GM21717 (cell line): ENCODE data around the gene FRAS1.
"Not testable (repeated sequence)": the region's sequence is repeated elsewhere in the genome, so short reads cannot be mapped to it uniquely, and the experiment has no call there.

ENCODE experiments used
- ATAC-seq: cut with Tn5 transposase; IDR thresholded peaks from one replicate; pipeline ENCODE4 v1.9.1; 2021; ENCODE audit warnings: mild to moderate bottlenecking, moderate library complexity; ENCODE audit not compliant: unreplicated experiment

The FRAS1 gene

DNA sequence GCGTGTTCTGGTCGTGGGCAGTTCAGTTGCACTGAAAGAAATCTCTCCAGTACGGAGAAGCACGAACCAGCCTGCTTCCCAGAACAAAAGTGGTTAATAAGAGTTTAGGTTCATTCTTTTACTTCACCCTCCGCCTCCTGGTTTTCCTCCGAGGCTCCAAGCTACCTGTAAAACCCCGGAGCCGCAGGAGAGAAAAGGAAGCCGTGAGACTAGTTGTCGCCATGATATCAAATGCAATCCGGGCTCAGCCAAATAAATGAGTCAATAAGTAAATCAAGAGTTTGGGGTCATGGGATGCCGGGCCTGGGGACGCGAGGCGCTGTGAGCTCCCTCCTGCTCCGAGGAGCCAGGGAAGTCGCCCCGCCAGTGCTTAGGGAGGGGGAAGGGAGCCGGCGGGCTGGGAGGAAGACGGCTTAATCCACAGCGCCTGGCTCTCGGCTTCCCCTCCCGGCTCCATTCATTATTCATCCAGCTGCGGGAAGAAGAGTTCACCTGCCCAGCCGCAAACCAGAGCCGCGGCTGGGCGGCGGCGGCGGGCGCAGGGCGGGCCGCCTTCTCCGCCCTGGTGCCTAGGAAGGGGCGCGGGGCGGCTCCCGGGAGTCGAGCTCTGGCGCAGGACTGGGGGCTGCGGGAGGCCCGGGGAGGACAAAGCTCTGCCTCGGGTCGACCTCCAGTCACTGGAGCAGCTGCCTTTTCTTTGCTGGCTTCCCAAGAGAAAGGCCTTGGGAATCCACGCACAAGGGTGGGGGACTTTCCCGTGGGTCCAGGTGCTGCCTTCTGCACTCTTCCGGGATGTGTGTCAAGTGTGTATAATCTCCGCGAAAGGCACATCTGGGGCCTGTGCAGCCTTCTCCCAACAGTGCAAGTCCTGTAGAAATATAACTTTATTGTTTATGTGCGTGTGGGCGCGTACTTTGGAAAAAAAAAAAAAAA lies 1.7 kb downstream of the FRAS1 start:
- ATAC-seq, result no peak

DNA sequence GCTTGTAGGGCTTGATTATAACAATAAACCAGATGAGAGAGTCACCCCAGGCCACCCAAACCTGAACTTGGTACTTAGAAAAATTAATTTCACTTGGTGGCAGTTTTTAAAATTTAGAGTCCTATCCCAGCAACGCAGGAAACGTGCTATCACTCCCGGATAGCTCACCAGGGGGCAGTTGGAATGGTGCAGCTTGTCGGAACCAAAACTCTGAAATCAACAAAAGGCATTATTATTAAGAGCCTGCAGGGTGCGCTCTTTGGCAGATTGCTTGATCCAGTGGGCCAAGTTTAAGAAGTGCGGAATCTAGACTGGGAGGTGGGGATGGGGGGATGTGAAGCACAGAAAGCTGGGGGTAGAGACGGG lies 2.4 kb downstream of the FRAS1 start:
- no peak for ATAC-seq

DNA sequence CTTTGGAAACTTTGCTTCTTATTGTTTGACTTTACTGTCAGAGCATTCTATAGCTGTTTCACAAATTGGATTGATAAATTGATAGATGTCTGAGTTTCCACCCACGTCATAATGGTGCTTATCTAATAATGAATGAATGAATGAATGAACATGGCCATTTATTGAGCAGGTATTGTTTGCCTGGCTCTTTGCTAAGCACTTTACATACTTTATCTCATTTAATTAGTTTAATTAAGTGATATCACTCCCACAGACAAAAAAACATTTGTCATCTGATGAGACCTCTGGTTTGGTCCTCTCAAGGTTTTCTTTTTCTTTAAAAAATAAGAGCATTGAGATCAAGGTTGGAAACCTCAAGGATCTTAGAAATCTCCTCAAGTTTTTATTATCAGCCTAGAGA lies 2.8 kb downstream of the FRAS1 start:
- no peak for ATAC-seq

DNA sequence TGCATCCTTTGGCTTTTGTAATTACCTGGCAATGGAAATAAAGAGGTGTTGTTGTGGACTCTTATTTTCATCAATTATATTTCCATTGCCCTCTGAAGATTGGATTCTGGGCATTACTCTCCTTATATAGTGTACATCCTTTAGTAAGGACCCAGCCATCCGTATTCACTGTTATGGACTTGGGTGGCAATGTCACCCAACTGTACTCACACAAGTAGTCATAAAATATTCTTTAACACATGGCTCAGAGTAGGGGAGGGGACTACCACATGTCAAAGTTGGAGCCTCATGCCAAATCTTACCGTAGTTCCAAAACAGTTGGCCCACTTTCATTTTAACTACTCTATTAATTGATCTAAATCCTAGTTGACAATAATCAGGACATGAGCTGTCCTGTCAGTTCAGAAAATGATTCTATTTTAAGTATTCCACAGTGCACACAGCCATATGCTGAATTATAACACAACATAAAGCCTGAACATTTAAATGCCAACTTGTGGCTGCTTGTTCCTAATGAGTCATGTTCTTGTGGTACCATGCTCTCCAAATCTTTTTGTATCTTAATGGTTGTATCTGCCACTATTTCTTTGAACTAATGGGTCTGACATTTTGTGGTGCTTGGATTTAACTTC lies 4.9 kb downstream of the FRAS1 start:
- ATAC-seq, result no peak

DNA sequence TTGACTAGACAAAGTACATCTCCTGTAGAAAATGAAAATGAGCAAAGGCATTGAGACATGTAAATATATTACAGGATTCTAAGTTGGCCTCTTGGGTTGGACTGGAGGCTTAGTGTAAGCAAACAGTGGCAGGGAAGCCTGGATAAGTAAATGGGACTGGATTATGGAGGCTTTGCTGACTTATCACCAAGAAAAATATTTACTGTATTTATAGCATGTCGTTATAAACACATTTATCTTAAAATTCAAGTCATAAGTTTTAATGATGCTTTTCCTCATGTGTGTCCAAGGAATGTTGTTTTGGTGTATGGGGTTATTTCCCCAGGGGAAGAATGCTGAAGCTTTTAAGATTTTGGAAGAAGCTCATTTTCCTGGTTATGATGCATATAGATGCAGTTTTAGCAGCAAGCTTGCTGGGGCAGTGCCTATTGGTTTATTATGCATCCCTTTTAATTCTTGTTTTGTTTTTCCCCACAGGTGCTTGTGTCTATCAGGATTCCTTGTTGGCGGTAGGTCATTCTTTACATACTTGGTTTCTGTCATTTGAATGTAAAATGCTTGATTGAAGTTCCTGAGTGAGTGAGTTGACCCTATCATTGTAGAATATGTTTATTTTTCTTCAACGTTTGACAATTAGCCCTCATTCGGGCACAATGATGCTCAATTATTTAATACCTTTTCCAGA lies 8.5 kb downstream of the FRAS1 start:
- no peak for ATAC-seq

DNA sequence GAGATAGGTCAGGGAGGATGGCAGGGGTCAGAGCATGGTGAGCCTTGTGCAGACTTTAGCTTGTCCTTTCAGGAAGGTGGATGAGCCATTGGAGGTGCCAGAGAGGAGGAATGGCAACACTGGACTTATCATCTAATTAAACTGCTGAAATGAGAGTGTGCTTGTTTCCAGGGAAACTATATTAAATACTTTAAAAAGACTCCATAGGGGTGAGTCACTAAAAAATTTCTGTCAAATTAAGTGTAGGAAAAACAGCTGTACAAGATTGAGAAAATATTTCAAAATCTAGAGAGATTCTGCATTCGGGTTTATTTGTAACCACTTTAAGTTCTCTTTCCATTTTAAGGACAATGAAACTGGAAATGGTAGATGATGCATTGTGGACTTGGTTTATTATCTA lies 11.4 kb downstream of the FRAS1 start:
- ATAC-seq, result no peak

DNA sequence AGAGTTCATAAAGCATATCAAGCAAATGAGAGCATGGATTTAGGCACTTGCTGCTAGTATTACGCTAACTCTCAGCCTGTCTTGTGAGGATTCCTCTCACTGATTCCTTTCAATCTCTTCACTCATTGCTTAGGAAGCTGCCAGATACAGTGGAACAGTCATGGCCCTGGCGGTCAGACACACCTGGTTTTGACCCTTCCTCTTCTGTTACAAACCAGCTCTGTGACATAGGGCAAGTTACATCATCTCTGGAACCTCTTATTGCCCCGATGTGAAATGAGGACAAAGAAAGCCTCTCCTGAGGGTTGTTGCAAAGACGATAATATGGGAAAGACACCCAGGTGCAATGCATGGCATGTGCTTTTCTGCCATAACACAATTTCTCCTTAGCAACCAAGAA lies 12.2 kb downstream of the FRAS1 start:
- ATAC-seq, result no peak

DNA sequence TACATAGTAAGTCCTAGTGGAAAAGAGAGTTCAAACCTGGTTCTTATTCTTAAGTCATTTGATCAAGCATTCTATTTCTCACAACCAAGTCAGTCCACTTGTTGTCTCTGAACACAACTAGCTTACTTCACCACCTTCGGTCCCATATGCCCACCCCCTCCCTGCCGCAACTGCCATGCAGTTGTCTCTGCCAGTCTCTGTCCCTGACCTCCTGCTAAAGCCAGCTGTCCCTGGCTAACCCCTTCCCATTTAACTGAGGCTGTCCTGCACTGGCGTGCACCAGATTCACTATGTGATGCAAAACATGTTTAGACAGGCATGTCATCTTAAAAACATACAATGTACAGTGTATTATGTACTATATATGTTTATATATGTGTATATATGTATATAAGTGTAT lies 12.7 kb downstream of the FRAS1 start:
- ATAC-seq, result no peak

DNA sequence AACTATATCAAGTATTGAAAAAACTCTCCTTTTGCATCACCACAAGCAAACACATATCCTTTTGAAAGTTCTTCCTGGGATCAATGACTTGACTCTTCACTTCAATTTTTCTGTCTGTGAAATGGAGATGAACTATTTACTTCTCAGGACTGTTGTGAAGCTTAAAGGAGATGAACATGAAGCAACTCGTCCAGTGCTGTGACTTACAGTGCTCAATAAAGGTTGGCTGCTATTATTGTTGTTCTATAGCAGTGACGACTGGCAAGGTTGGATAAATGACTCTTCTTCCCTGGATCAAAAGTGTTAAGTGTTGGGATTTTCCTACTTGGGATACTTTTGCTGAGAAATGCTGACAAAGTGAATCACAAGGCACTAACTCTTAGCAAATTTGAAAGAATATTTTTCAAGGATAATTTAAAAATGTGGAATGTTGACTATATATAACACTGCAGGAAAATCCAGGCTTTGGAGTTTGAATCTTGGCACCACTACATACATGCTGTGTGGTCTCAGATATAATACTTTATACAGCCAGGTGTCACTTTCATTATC lies 13.7 kb downstream of the FRAS1 start:
- ATAC-seq, result no peak

DNA sequence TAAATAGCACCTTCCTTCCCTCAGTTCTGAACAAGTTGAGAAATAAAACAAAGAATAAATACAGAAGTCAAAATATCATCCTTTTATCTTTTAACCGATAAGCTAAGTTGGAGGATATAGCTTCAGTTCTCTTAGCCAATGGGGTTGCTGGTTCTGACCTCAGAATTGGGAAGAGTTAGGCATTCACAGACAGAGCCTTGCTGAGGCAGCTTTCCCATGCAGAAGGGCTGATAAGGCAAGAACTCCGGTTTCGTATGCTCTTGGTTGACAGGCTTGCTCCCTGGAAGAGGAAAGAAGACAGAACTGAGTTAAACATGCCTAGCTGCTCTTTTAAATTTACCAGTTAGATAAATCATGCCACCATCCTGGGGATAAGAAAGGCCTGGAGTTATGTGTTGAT lies 17.6 kb downstream of the FRAS1 start:
- no peak for ATAC-seq

DNA sequence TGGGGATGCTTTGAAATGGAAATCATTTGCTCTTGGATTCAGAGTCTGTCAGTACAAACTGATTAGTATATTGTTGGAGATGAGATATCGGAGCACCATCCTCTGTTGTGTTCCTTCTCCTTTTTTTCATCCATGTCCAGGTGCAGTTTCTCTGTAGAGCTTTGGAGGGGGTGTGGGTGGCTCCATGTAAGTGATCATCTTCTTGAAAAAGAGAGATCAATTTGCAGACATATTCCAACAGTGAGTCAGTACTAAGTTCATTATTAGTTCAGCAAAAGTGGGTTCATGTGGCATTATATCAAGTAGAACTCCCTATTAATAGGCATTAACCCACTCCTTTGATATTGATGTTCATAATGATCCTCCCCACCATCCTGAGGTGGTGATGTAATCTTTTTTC lies 18.9 kb downstream of the FRAS1 start:
- no peak for ATAC-seq

DNA sequence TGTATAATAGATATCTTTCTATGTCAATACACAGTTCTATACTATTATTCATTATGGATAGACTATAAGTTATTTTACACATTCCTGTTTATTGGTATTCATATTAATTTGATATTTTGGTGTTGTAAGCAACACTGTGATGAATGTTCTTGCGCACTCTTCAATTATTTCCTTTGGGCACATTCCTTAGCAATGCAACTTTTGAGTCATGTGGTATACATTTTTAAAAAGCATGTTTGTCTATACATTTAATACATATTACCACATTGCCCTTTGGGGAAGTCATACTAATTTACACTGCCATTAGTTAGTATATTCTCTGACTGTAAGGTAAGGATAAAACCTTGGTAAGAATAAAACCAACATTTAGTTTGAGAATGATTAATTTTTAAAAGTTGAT lies 21.0 kb downstream of the FRAS1 start:
- ATAC-seq, result no peak

DNA sequence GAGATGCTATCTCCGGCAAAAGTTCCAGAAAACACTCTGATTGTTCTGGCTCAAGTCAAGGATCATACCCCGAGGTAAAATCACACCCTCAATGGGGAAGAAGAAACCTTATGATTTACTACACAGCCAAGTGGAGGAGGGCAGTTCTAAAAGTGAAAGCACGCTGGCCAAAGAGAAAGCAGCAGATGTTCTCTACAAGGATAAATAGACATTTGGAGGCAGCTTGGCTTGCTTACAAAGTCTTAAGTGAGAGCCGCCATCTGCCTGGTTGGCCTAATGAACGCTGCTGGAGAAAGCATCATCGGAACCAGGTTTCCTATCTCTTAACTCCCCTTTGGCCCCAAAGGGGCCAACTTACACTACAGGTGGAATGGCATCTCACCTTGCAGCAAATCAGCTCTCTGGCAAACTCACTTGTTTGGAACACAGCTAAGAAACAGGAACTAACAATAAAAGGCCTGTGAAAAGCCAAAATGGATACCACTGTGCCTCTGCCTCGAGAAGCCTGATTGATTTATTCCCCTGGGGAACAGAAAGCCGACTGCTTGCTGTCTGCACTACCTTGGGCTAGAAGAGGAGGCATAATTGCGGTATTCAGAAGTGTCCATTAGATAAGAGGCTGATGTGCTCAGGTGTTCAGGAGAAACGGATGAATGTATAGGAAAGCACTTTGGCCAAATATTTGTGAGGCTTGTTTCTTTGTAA lies 22.8 kb downstream of the FRAS1 start:
- no peak for ATAC-seq

DNA sequence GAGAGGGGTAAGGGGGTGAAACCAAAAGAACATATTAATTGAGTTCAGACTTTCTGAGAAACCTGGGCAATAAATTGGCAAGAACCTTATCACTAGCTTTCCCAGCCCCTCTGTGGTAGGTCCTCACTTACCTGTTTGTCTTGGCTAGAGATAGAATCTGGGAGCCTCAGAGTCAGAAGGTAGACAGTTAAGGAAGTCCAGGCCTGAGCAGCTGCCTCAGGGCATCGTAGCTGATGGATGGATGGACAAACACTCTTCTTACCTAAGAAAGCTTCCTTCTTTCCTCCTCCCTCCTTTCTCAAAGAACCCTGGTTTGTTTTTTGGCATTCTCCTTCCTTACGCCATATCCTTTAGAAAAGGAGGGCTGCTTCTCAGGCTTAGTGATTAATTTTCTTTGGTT lies 24.4 kb downstream of the FRAS1 start:
- ATAC-seq, result no peak

DNA sequence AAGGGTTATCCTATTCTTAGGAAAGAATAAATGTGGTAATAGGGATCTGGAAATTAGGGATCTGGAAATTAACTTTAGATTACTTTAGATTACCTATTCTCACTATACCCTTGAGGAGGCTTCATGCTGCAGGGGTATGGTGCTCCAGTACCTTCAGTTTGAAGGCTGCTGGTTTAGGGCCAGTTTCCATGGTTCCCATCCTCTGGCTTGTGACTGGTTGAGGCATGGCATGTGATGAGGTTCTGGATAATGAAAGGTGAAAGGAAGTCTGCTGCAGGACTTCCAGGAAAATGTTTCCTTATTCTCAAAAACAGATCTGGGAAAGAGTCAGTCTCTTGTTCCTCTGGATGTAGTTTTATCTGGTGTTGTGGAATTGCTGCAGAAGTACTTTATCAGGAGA lies 25.9 kb downstream of the FRAS1 start:
- no peak for ATAC-seq

DNA sequence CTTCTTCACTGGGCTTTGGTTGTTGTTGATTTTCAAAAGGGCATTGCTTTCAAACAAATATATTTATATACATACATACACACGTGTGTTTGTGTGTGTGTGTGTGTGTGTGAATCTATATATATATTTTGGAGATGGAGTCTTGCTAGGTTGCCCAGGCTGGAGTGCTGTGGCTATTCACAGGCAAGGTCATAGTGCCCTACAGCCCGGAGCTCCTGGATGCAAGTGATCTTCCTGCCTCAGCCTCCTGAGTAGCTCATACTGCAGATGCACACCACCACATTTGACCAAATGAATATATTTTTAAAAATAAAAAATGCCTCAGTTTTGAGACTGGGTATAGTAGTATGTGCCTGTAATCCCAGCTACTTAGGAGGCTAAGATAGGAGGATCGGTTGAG lies 34.4 kb downstream of the FRAS1 start:
- ATAC-seq, result no peak

DNA sequence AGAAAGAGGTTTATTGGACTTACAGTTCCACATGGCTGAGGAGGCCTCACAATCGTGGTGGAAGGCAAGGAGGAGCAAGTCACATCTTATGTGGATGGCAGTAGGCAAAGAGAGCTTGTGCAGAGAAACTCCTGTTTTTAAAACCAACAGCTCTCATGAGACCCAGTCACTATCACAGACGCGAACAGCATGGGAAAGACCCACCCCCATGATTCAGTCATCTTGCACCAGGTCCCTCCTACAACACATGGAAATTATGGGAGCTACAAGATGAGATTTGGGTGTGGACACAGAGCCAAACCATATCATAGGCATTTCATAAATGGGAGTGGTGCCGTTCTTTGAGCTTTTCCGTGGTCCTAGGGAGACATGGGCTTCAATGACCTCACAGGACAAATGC lies 35.2 kb downstream of the FRAS1 start:
- not testable (repeated sequence) for ATAC-seq

DNA sequence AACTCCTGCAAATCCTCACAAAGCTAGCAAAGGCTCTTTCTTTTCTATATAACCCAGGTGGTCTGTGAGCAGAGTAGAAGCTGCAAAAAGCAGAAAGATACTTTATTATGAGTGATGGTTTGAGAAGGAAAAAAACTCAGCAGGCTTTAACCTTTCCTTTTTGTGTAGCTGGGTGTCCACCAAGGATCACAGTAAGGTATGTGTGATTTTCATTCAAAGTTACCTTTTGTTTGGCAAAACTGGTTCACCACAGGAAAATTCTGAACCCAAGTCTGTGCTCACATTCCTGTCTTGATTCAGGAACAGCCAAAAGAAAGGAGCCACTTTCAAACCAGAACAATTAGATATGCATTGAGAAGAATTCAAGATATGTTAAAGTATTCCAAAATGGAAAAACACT lies 35.7 kb downstream of the FRAS1 start:
- ATAC-seq, result no peak

DNA sequence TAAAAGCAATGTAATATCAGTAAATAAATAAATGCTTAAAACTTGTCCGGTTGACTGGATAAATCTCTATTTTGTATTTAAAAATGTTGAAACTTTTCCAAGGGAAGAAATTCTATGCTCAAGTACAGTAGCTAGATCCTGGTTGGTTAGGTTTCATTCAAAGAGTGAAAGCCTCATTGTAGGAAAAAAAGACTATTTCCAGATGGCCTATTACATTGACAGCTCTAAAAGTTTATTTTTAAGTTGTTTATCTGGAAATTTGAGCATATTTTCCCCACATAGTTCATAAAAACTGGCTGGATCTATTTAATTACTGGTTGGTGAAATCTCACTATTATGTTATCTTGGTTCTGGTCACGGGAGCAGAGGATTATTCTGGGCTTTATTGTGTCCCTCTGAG lies 38.0 kb downstream of the FRAS1 start:
- ATAC-seq, result no peak

DNA sequence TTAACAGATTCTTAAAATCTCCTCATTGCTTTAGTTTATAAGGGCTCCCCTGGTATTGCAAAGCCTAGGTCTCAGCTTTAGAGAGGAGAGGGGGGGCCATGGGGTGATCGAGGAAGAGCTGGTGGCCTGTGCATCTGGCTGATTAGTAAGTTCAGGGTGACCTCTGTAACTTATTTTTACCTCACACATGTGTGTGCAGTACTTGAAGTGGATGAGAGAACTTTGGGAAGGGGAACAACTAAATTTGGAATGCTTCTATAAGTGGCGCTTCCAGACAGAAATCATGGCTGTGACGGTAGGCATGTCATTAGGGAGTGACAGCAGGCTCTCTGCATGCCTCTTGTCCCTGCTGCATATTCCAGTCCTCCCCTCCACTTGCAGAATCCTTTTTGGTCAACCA lies 41.9 kb downstream of the FRAS1 start:
- no peak for ATAC-seq

DNA sequence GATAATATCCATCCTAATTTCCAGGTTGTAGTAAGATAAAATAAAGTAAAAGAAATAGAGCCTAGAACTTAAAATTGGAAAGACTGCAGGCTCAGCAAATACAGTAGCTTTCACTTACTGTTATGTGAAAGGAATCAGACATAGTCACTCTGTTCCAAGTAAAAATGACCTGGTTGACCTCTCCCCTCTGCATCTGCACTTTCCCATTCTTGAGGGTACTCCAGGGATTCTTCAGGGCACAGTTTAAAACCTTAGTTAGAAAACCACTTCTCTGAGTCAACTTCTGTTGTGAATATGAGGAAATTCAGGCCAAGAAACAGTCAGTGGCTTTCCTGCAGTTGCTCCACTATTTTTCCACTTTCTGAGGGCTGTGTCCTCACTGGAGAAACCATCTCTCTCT lies 42.9 kb downstream of the FRAS1 start:
- ATAC-seq, result no peak
